H1 (cell line): ENCODE data around the gene PRXL2B. TPM values are rescaled to one million over a fixed set of nuclear protein-coding genes. Genes with fewer than 3 reads are reported as not detected.

Source experiments
- CTCF ChIA-PET: fragments of 300-600 bp; sonication (Branson Sonifier 250); formaldehyde crosslinking; loops from one replicate; lab custom pipeline; 2021; ENCODE audit not compliant: partially characterized antibody; lab: Charles Lee
- POLR2A ChIA-PET: fragments of 300-600 bp; sonication (Branson Sonifier 250); formaldehyde crosslinking; loops from one replicate; lab custom pipeline; 2021; ENCODE audit warnings: inconsistent platforms; ENCODE audit not compliant: partially characterized antibody; lab: Charles Lee
- DNase-seq, 2 experiments: peaks; one replicate each; pipeline versions ENCODE4 v3.0.0 to v3.0.0-alpha.2; 2010 to 2022; ENCODE audit warnings: low spot score in 2 of 2, low read depth in 1 of 2, mixed read lengths in 1 of 2
- FAIRE-seq: peaks from 2 replicates; lab custom pipeline; 2011; peaks lifted over from hg19 to GRCh38; lab: Jason Lieb, UNC
- H2AFZ ChIP-seq: 2 replicates; pipeline ENCODE4 v1.8.1; 2012; ENCODE audit warnings: low read length, inconsistent platforms
- H2AK5ac ChIP-seq: 2 replicates; pipeline ENCODE4 v1.6.1; 2013; ENCODE audit warnings: low read depth, low read length
- H2BK120ac ChIP-seq: replicated peaks from 2 replicates; pipeline ENCODE3; 2013; ENCODE audit warnings: low read depth, low read length, inconsistent platforms
- H2BK12ac ChIP-seq: 2 replicates; pipeline ENCODE4 v1.6.1; 2013; ENCODE audit warnings: low read depth, low read length
- H2BK15ac ChIP-seq: 2 replicates; pipeline ENCODE4 v1.6.1; 2013; ENCODE audit warnings: low read length
- H2BK20ac ChIP-seq: 2 replicates; pipeline ENCODE4 v1.6.1; 2013; ENCODE audit warnings: low read length
- H2BK5ac ChIP-seq: 2 replicates; pipeline ENCODE4 v1.6.1; 2013; ENCODE audit warnings: low read depth, low read length
- H3K14ac ChIP-seq: 2 replicates; pipeline ENCODE4 v1.6.1; 2013; ENCODE audit warnings: inconsistent platforms; ENCODE audit not compliant: insufficient read length
- H3K18ac ChIP-seq: 2 replicates; pipeline ENCODE4 v1.6.1; 2013; ENCODE audit warnings: low read length; ENCODE audit errors: extremely low read depth
- H3K23ac ChIP-seq: 2 replicates; pipeline ENCODE4 v1.6.1; 2013; ENCODE audit warnings: inconsistent platforms; ENCODE audit not compliant: insufficient read length
- H3K23me2 ChIP-seq: 2 replicates; pipeline ENCODE4 v1.6.1; 2013; ENCODE audit warnings: low read depth, low read length
- H3K27ac ChIP-seq: 2 replicates; pipeline ENCODE4 v1.6.1; 2011; ENCODE audit warnings: low read depth, low read length, inconsistent platforms
- H3K27me3 ChIP-seq, 4 experiments: replicated peaks in 1 of 4; 1 replicate in 1 of 4; 2 replicates in 3 of 4; pipeline versions ENCODE4 v1.6.1 to v1.8.1; 2011 to 2013; ENCODE audit warnings: low read length in 3 of 4, mild to moderate bottlenecking in 3 of 4, inconsistent platforms in 2 of 4, mixed read lengths in 2 of 4, moderate library complexity in 1 of 4; ENCODE audit not compliant: control insufficient read depth in 3 of 4, insufficient read depth in 3 of 4; ENCODE audit errors: extremely low read depth in 1 of 4
- H3K36me3 ChIP-seq, 4 experiments: 2 replicates each; pipeline versions ENCODE4 v1.6.1 to v1.8.1; 2011 to 2013; ENCODE audit warnings: mild to moderate bottlenecking in 4 of 4, low read length in 3 of 4, moderate library complexity in 2 of 4, control low read depth in 1 of 4, inconsistent platforms in 1 of 4; ENCODE audit not compliant: insufficient read depth in 4 of 4, control insufficient read depth in 2 of 4
- H3K4ac ChIP-seq: replicated peaks from 2 replicates; pipeline ENCODE3; 2013; ENCODE audit warnings: low read length, low read depth, mixed read lengths, inconsistent platforms; ENCODE audit not compliant: insufficient read length
- H3K4me1 ChIP-seq, 4 experiments: replicated peaks in 1 of 4; 1 replicate in 1 of 4; 2 replicates in 3 of 4; pipeline versions ENCODE4 v1.6.1 to v1.8.1; 2011 to 2013; ENCODE audit warnings: low read length in 3 of 4, inconsistent platforms in 2 of 4, mixed read lengths in 1 of 4; ENCODE audit not compliant: insufficient read depth in 4 of 4, control insufficient read depth in 3 of 4
- H3K4me2 ChIP-seq, 2 experiments: 2 replicates each; pipeline versions ENCODE4 v1.6.1 to v1.8.1; 2011 to 2013; ENCODE audit warnings: low read depth in 2 of 2, low read length in 2 of 2, control low read depth in 1 of 2, inconsistent platforms in 1 of 2, mild to moderate bottlenecking in 1 of 2; ENCODE audit not compliant: insufficient read depth in 1 of 2
- H3K4me3 ChIP-seq, 4 experiments: fragments of 200-600, 300-600 bp in 1 of 4; sonication (generic), shearing (Covaris generic), sonication (Bioruptor Twin) in 1 of 4; 2 replicates each; pipeline versions ENCODE4 v1.5.1 to v1.8.1; 2011 to 2016; ENCODE audit warnings: low read length in 4 of 4, low read depth in 3 of 4, control low read depth in 2 of 4, inconsistent platforms in 2 of 4, mild to moderate bottlenecking in 2 of 4, mixed read lengths in 1 of 4, moderate library complexity in 1 of 4; ENCODE audit not compliant: insufficient read depth in 2 of 4; ENCODE audit errors: extremely low read depth in 1 of 4
- H3K56ac ChIP-seq: replicated peaks from 2 replicates; pipeline ENCODE3; 2013; ENCODE audit warnings: low read depth, mild to moderate bottlenecking, mixed read lengths, low read length, inconsistent platforms; ENCODE audit not compliant: insufficient read length
- H3K79me1 ChIP-seq: 2 replicates; pipeline ENCODE4 v1.6.1; 2013; ENCODE audit warnings: low read depth, low read length, control low read depth
- H3K79me2 ChIP-seq, 2 experiments: 2 replicates each; pipeline versions ENCODE4 v1.6.1 to v1.8.1; 2012 to 2013; ENCODE audit warnings: low read length in 2 of 2, mild to moderate bottlenecking in 2 of 2, inconsistent platforms in 1 of 2; ENCODE audit not compliant: insufficient read depth in 2 of 2, control insufficient read depth in 1 of 2
- H3K9ac ChIP-seq, 4 experiments: replicated peaks in 1 of 4; 1 replicate in 1 of 4; 2 replicates in 3 of 4; pipeline versions ENCODE4 v1.6.1 to v1.8.1; 2011 to 2013; ENCODE audit warnings: low read depth in 3 of 4, low read length in 3 of 4, control low read depth in 2 of 4, mild to moderate bottlenecking in 2 of 4, moderate library complexity in 2 of 4, inconsistent platforms in 1 of 4; ENCODE audit errors: extremely low read depth in 1 of 4
- H3K9me3 ChIP-seq, 2 experiments: 2 replicates each; pipeline versions ENCODE4 v1.6.1 to v1.8.1; 2012 to 2013; ENCODE audit warnings: mild to moderate bottlenecking in 2 of 2, moderate library complexity in 2 of 2, control low read depth in 1 of 2, inconsistent platforms in 1 of 2, low read depth in 1 of 2, low read length in 1 of 2, mixed read lengths in 1 of 2; ENCODE audit not compliant: insufficient read depth in 2 of 2
- H4K20me1 ChIP-seq, 2 experiments: replicated peaks in 1 of 2; 2 replicates each; pipeline versions ENCODE3 to v1.8.1; 2011 to 2013; ENCODE audit warnings: inconsistent platforms in 2 of 2, low read length in 2 of 2, mild to moderate bottlenecking in 1 of 2; ENCODE audit not compliant: insufficient read depth in 2 of 2, control insufficient read depth in 1 of 2
- H4K5ac ChIP-seq: 2 replicates; pipeline ENCODE4 v1.6.1; 2013; ENCODE audit warnings: low read length, low read depth, mixed read lengths, inconsistent platforms; ENCODE audit not compliant: insufficient read length
- H4K8ac ChIP-seq: 2 replicates; pipeline ENCODE4 v1.8.0; 2013; ENCODE audit warnings: mild to moderate bottlenecking, moderate library complexity, low read length, inconsistent platforms; ENCODE audit not compliant: insufficient read depth; ENCODE audit errors: extremely low read depth
- H4K91ac ChIP-seq: replicated peaks from 2 replicates; pipeline ENCODE3; 2013; ENCODE audit warnings: low read length, mixed read lengths, inconsistent platforms; ENCODE audit not compliant: insufficient read length
- JUND ChIP-seq: IDR thresholded peaks from 2 replicates; pipeline ENCODE4 v1.6.1; 2011; ENCODE audit warnings: mild to moderate bottlenecking, improper control_type of control experiment, low read length
- KDM4A ChIP-seq: IDR thresholded peaks from one replicate; pipeline ENCODE4 v1.7.1; 2012; ENCODE audit warnings: low read depth, mild to moderate bottlenecking, moderate library complexity, low read length, inconsistent platforms; ENCODE audit not compliant: severe bottlenecking
- SIRT6 ChIP-seq: IDR thresholded peaks from one replicate; pipeline ENCODE4 v1.7.1; 2012; ENCODE audit warnings: low read length, inconsistent platforms
- SUZ12 ChIP-seq: fragments of 200-600 bp; sonication (generic); IDR thresholded peaks from 2 replicates; pipeline ENCODE4 v1.6.1; 2012; ENCODE audit warnings: mild to moderate bottlenecking, inconsistent platforms, low read length, moderate library complexity, mixed read lengths
- YY1 ChIP-seq: IDR thresholded peaks from 2 replicates; pipeline ENCODE4 v1.6.1; 2011; ENCODE audit warnings: low read depth, mild to moderate bottlenecking, low read length
- WGBS, 2 experiments: shearing (Covaris generic) in 1 of 2; methylation state at CpG; one replicate each; pipeline versions ENCODE4 v1.1.6 to v1.1.7; 2013 to 2015; ENCODE audit warnings: low lambda C conversion rate in 2 of 2, mixed read lengths in 2 of 2, inconsistent platforms in 1 of 2, low coverage in 1 of 2, missing lambda C conversion rate in 1 of 2; ENCODE audit not compliant: insufficient replicate concordance in 2 of 2, insufficient coverage in 1 of 2, insufficient read length in 1 of 2; ENCODE audit errors: extremely low coverage in 1 of 2, missing lambda C conversion rate in 1 of 2; 5-methylcytosine and 5-hydroxymethylcytosine counted together
- polyA plus RNA-seq, 7 experiments: library from polyadenylated mRNA; depleted of rRNA in 3 of 7; stranded (reverse) in 5 of 7; unstranded in 2 of 7; fragments of >200 nt in 5 of 7; fragments of 200-250 nt in 2 of 7; gene quantifications; 1 replicate in 5 of 7; 2 replicates in 1 of 7; 4 replicates in 1 of 7; pipeline versions ENCODE4 v1.2.1 to v1.2.3, GENCODE V29; 2011 to 2013; ENCODE audit warnings: missing spikeins in 2 of 7, mixed read lengths in 2 of 7
- total RNA-seq: library from RNA; stranded (reverse); fragmentation: NEBNext Ultra II Directional; extraction: Animal tissue kit (Norgen Biotek cat#: 25700); gene quantifications from 2 replicates; pipeline ENCODE4 v1.2.1, GENCODE V29; 2021
- TF ChIP-seq, protein P1 (sequence below): IDR thresholded peaks from 2 replicates; pipeline ENCODE4 v1.6.1; 2011; ENCODE audit warnings: low read depth, mild to moderate bottlenecking, low read length; ENCODE audit not compliant: insufficient read depth

The PRXL2B gene
- total and polyA plus RNA-seq, 2 of the 8 experiments (the other 6 are each of a cell fraction or from before 2014, with no cell fraction given): 35.3 to 46.0 TPM

- Histone ChIP-seq H3K4me1 (peaks cover 0 to 26% (median 17%) of the 10 kb centered on the region in 4 experiments; a peak in 6 of 7 replicates), H3K14ac (no peak overlapping the region), H3K23me2 (no peaks in the 10 kb centered on the region), H3K36me3 (no peaks in the 10 kb centered on the region), H3K9ac (no peak overlapping the region), H3K4ac (no peak overlapping the region), H2BK15ac (no peak overlapping the region), H3K27me3 (peaks cover 0 to 37% (median 25%) of the 10 kb centered on the region in 4 experiments; a peak in 6 of 7 replicates), H4K20me1 (peaks cover 0 to 5% of the 10 kb centered on the region in 2 experiments), H3K4me3 (peak overlapping the region in 3 of 4 experiments; percentile 2 to 52 (median 19); a peak in 6 of 8 replicates), H2BK20ac (no peak overlapping the region), H3K79me2 (no peaks in the 10 kb centered on the region)
- FAIRE-seq (no peak), DNase-seq (no peak)
- CTCF ChIA-PET: interaction anchor here (0.7 to 3.0 kb wide), 4 partner anchors 8 to 91 kb away, joined by 3 to 17 read pairs (median 4); no protein-coding TSS in a partner anchor
- TF ChIP-seq JUND (no peak), YY1 (no peak), SIRT6 (no peak), SUZ12 (no peak), KDM4A (peak; percentile 18)
- TF ChIP-seq, protein P1, sequence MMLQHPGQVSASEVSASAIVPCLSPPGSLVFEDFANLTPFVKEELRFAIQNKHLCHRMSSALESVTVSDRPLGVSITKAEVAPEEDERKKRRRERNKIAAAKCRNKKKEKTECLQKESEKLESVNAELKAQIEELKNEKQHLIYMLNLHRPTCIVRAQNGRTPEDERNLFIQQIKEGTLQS: no peak
- TF ChIP-seq, all 59 proteins: peak for 1
- Histone ChIP-seq H3K56ac (no peak overlapping the region), H3K9me3 (no peaks in the 10 kb centered on the region), H2AFZ (no peak overlapping the region), H4K5ac (no peak overlapping the region), H4K8ac (no peak overlapping the region; the same call in 1 of the 2 replicates), H2BK120ac (no peak overlapping the region), H3K23ac (no peak overlapping the region), H3K27ac (no peak overlapping the region), H3K18ac (peak overlapping the region; percentile 32; the same call in 1 of the 2 replicates), H4K91ac (no peak overlapping the region), H2AK5ac (no peak overlapping the region), H2BK5ac (no peak overlapping the region), H2BK12ac (no peak overlapping the region), H3K79me1 (no peaks in the 10 kb centered on the region), H3K4me2 (peak overlapping the region; percentile 40 to 68; a peak in 3 of 4 replicates)
- POLR2A ChIA-PET: interaction anchor here (0.8 to 2.7 kb wide), 2 partner anchors 14 to 47 kb away, joined by 3 to 8 read pairs; partner anchors contain the start of gene PANK4
- 63% methylated on average over 5 of the region's 39 CpGs; no CpG with 5 or more reads in 1 of the 2 experiments for WGBS, 2 experiments
Observed at GRCh38 chr1:2540816-2541492, 45.6 kb upstream of the PRXL2B start.
